ENCODE results near the gene TBC1D22A.

TBC1D22A gene

DNA sequence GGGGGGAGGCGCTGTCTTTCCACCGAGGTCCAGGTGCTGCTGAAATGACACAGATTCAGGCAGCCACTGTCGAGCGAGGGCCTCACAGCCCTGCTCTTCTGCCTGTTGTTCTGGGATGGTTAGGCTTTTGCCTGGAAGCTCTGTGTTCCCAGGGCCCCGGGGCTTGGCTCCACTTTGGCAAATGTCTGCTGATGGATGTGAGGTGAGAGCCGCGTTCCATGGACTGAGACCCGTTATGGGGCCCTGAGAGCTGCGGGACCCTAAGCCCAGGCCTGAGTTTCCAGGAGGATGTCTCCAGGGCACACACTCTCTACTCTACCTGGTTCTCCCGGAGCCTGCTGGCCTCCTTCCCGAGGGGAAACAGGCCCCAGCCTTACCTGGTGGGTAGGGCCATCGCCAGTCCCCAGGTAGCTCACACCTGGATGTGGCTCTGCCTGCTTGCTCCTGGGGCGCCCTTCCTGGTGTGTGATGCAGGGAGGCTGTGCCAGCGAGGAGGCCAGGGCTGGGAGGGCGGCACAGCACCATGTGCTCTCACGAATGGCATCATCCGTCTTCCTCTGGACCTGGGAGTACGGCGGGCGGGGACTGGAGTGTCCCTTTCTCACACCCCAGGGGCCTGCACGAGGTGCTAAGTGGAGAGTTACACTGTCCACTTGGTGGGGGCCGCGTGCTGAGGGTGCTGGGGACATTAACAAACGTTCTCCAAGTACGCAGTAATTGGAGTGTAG is 435.5 kb downstream of the TBC1D22A start:
- DNase-seq, result no peak

GRCh38 chr22:47198801-47199251 is 436.4 kb downstream of the TBC1D22A start:
- no peak for DNase-seq

- no peak for DNase-seq
Measured at GRCh38 chr22:47199261-47199978, 437.0 kb downstream of the TBC1D22A start.

GRCh38 chr22:47199979-47200272 is 437.5 kb downstream of the TBC1D22A start:
- no peak for DNase-seq

GRCh38 chr22:47200273-47201051 is 438.0 kb downstream of the TBC1D22A start:
- no peak for DNase-seq

- DNase-seq, result no peak
Measured at GRCh38 chr22:47201186-47201995, 438.9 kb downstream of the TBC1D22A start.

GRCh38 chr22:47201996-47202818 is 439.8 kb downstream of the TBC1D22A start:
- no peak for DNase-seq

DNA sequence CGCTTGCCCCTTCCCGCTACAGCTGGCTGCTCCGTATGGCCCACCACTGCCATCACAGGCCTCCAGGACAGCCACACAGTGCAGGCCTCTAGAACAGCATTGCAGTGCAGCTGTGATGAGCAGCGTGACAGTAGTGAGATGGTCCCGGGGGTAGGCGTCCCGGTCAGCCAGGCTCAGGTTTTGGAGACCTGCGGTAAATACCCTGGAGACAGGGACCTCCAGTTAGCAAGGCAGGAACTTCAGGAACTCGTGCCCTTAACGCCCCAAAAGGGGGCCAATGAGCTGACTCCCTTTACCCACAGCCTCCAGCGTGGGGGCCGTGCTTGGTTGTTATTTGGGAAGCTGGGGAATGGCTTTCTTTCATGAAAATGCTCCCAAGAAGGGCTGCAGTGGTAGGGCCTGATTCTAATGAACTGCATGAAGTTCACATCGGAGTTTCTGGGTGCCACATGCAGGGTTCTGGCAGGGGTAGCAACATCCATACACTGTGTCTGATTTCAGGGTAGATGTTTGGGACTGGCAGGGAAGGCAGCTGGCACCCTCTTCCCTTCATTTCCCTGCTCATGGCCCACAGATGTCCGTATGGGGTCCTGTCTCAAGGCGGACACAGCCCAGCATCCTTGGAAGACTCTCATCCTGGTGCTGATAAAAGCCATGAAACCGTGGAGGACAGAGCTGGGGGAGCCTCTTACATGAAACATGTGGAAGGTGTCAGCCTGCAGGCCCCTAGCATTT is 440.5 kb downstream of the TBC1D22A start:
- no peak for DNase-seq

DNA sequence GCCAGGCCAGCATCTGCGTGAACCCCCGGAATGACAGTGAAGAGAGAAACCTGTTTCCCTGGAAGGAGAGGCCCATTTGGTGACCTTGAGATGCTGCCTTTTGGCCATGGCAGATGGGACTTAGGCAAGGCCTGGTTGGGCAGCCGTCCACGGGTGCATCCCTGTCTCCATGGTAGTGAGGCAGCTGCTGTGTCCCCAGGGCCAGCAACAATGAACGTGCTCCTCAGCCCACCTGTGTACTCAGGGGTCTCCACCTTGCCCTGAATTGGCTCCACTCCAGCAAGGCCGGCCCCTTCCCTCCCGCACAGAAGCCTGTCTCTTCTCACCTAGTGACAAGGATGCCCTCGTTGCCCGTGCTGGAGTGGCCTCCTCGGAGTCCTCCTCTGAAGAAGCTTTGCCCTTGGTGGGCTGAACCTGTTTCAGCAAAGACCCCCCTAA is 441.1 kb downstream of the TBC1D22A start:
- DNase-seq, result no peak

DNA sequence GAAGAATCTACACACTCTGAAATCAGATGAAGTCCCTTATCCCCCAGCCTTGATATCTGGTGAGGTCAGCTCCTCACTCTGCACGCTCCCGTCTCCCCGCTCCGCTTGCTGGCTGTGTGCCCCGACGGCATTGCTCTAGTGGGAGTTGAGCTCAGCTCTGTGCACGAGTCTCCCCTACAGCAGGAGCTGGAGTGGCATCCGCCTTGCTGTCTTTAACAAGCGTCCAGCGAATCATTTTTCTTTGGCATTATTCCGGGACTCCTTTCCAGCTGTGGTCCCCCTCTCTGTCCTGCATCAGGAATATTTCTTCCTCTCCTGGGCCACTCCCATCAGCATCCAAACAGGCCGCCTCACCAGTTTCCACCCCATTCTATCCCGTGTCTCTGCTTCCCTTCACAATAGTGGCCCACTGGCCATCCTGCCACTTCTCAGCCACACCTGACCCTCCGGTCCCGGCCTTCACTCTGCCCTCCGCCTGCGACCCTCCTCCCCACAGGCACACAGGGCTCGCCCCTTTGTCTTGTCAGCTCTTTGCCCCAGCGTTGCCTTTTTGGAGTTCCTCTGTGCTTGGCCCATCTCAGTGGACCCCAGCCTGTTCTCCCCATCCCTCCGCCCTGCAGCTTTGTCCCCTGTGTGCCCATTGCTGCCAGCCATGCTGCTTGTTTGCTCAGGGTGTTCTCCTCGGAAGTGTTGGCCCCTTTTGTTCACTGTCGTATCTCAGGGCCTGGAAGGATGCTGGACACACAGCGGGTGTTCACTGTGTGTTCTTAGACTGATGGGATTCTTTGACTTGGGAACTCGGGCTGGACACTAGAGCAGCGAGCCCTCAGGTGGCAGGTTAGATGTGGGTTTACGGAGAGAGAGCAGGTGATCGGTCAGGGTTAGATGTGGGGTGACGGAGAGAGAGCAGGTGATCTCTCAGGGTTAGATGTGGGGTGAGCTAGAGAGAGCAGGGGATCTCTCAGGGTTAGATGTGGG is 441.8 kb downstream of the TBC1D22A start:
- no peak for DNase-seq

DNA sequence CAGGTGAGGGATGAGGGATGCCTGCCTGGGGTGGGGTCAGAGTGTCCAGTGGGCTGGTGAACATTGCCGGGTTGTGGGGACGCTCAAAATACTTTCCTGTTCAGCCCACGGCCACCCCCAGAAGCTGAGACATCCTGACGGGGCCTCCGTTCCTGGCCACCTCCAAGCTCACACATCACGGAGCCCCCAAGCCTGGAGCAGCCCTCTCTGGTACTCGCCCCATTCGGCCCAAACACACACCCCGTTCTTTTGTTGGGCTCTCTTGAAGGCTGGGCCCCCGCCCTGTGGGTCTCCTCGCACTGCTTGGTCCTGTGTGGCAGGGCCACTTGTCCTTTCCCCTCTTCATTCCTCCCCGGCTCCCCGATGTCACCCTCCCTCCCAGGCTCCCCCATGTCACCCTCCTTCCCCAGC is 442.6 kb downstream of the TBC1D22A start:
- DNase-seq, result no peak

DNA sequence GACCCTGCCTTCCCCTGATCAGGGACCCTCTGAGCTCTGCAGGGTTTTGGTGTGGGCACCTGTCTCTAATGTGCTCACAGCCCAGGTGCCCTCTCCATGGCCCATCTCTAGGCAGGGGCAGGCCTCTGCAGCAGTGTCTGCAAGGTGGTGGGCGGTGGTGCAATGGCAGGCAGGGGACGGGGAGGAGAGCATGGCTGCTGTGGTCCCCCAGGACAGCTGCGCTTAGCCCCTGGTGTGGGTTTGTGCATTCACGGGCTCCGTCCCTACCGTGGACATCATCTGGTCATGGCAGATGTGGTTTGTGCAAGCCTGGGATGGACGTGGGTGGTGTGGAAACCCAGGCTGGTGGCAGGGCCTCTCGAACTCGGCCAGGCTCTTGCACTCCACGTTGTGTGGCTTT is 443.1 kb downstream of the TBC1D22A start:
- DNase-seq, result no peak

- no peak for DNase-seq
Measured at GRCh38 chr22:47206164-47206563, 443.7 kb downstream of the TBC1D22A start.

- DNase-seq, result no peak
Measured at GRCh38 chr22:47206666-47207218, 444.3 kb downstream of the TBC1D22A start.

DNA sequence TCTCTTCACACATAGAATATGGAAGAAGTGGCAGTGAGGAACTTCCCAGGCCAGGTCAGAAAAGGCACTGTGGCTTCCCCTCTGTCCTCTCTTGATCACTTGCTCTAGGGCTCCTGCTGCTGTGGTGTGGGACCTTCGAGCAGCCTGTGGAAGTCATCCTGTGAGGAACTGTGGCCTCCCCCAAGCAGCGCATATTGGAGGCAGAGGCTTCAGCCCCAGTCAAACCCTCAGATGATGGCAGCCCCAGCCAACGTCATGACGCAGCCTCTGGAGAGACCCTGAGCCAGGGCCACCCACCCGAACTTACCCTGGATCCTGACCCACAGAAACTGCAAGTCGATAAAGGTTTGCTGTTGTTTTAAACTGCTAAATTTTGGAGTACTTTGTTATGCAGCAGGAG is 444.9 kb downstream of the TBC1D22A start:
- no peak for DNase-seq

GRCh38 chr22:47207846-47208554 is 445.6 kb downstream of the TBC1D22A start:
- no peak for DNase-seq

- DNase-seq, result no peak
Measured at GRCh38 chr22:47208630-47209029, 446.2 kb downstream of the TBC1D22A start.

DNA sequence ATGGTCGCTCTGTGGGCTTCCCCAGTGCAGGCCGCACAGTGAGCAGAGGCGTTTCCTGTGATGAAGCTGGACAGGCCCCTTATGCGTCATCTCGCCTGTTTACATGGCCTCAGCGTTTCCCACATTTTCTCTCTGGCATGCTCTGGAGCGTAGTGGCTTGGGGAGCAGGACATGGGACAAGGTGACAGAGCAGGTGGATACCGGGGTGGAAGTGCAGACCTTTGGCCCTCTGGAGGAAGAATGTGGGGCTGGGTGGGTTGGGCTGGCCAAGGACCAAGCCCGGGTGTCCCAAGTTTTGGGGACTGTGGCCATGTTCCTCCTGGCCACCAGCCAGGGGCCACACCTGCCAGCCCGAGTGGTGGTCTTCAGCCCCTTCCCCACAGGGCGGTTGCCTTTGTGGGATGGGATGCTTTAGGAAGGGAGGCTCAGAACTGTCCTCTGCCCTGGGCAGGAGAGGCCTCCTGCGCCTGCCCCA is 446.6 kb downstream of the TBC1D22A start:
- no peak for DNase-seq

- DNase-seq, result no peak
Measured at GRCh38 chr22:47209547-47210023, 447.1 kb downstream of the TBC1D22A start.
